Superior temporal gyrus (tissue), 1 donor: ENCODE measurements around the gene AP3B1.
"Not testable (repeated sequence)": the region's sequence is repeated elsewhere in the genome, so short reads cannot be mapped to it uniquely, and the experiment has no call there.

Experiments
- DNase-seq: peaks from one replicate; pipeline ENCODE4 v3.0.0-alpha.2; 2016; ENCODE audit errors: extremely low spot score

The AP3B1 gene

GRCh38 chr5:78151594-78152271, 142.8 kb downstream of the AP3B1 start:
- DNase-seq, result no peak

- no peak for DNase-seq
These were observed 157.2 kb downstream of the AP3B1 start for GRCh38 chr5:78137290-78137689.

DNA sequence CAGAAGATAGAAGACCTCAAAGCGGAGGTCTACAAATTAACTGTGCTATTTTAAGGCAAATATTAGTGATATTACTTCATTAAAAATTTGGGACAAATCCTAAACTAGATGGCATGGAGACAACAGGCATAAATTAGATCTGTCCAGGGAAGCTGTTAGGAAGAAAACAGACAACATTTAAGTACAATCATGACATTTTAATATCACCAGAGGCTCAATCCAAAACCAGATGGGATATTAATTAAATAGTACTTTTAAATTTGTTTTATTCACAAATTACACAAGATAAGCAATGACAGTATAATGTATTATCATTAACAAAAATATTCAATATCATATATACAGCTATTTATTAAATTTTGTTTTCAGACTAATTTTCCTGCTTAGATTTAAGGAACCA, 161.1 kb downstream of the AP3B1 start:
- DNase-seq, result no peak

GRCh38 chr5:78132507-78132906, 162.0 kb downstream of the AP3B1 start:
- no peak for DNase-seq

- no peak for DNase-seq
These were observed 164.9 kb downstream of the AP3B1 start for GRCh38 chr5:78129597-78129996.

DNA sequence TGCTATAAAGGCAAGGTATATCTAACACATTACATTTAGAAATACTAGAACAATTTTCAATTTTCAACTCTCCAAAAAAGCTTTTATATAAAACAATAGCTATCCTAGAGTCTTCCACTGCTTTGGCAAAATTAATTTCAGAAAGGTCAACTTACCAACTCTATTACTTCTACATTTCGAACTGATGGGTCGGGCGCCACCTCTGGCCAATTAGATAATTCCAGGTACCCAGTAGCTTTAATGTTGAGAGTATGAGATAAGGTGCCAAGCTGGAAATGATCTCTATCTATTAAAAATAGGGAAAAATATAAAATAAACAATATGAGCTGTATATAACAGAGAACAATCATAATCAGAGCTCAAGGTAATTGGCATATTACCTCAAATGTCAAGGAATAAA, 166.6 kb downstream of the AP3B1 start:
- no peak for DNase-seq

- DNase-seq, result no peak
These were observed 168.0 kb downstream of the AP3B1 start for GRCh38 chr5:78126536-78126935.

DNA sequence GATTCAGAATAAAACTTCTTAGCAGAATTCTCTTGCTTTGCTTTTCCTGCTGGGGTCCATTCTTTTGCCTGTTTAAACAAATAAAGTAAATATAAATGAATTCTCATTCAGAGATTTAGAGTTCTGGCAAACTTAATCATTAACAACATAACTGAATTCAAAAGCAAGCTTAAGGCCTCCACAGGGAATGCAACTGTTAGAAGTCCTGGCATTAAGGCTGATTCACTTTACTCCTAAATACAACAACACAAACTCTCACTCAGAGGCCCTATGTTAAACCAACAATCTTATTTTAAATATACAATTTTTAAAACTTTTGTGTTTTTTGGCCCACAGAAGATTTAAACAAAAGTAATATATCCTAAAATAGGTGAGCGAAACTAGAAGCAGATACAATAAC, 178.3 kb downstream of the AP3B1 start:
- no peak for DNase-seq

DNA sequence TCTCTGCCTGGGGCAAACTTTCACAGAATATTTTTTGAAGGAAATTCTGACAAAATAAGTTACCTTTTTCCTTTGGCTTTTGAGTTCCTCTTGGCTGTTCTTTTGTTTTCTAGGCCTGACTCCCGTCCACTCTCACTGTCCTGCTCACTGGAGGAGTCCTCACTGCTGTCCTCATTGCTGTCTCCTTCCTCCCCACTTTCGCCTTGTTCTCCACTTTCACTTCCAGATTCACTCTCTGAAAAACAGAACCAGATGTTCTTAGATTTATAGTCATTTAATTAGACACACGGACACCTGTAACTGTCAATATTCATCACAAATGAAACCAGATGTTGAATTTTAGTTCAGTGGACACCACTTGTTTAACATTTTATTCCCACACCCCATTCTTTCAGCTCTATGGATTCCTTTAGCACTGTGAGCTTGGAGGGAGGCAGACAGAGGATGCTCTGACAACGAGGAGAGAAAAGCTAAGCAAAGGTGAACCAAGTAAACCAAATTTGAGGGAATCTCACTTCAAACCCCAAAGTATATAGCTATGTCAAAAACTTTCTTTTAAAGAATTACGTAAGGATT, 180.7 kb downstream of the AP3B1 start:
- DNase-seq, result no peak

- DNase-seq, result no peak
These were observed 181.6 kb downstream of the AP3B1 start for GRCh38 chr5:78112931-78113330.

DNA sequence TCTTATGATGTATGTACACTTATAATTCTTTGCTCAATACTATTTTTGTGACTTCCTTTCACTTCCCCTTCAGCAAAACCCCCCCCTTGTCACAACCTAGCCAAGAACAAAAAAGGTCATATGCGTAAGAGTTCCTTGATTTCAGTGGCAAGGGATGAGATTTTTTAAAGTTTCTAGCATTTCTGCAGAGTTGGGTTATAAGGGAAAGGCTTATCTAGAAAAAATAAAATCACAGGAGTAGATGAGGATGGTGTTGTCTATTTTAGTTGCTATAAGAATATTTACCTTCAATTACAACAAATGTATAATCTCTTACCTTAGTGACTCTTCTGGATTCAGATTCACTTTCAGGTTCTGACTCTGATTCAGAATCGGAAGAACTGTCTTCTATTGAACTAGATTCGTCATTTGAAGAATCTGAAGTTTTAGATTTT, 184.6 kb downstream of the AP3B1 start:
- no peak for DNase-seq

GRCh38 chr5:78108564-78108963, 185.9 kb downstream of the AP3B1 start:
- DNase-seq, result no peak

DNA sequence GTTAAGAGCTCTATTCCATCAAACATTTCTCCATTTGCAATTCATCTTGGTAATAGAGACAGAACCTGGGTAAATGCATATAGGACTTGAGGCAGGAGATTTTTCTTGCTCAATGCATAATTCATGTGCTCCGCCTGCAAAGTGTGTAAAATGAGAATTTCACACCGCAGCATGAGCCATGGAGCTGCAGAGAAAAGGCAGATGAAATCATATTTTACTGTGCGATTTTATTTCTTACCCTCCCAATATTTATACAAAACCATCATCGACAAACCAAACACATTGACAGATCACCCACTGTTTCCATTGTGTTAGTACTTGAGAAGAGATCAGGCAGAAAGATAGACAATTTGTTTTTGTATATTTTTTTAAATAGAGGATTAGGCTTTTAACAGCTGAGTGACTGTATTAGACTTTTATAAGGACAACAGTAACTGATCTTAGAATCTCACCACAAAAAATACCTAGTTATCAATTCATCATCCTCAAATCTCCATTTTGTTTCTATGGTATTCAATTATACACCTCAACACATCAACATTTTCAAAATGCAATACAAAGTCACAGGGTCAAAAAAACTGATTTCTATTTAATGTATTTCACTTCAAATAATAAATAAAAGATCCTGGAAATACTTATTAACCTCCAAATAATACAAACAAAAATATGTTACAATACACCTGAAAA, 191.1 kb downstream of the AP3B1 start:
- DNase-seq, result no peak

- DNase-seq, result no peak
These were observed 192.0 kb downstream of the AP3B1 start for GRCh38 chr5:78102500-78102899.

DNA sequence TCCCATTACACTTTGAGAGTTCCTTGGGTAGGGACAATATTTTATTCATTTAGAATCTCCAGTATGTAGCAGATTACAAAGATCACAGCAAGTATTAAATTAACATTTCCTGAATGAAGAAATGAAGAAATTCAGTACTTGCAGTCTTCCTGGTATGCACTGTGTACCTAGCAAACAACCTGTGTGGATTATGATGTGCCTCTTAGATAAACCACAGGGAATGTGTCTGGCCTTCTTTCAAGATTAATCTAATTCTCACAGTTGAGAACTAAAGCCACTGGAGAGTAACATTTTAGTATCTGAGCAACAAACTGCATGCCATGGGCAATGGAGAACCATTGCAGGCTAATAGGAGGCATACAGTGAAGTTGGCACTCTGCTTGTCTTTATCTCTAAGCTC, 199.4 kb downstream of the AP3B1 start:
- no peak for DNase-seq

DNA sequence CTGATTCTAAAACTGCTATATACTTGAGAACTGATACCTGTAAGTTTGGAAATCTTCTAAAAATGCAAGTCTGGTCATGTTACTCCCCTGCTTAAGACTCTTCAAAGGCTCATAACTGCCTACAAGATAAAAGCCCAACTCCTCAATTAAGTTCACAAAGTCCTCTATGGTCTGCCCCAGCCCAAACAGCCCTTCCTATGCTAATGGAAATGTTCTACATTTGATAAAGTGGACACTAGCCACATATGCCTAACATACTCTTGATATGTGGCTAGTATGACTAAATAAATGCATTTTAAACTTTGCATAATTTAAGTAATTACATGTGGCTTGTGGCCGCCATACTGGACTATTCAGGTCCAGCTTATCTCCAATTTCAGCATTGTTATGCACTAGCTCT, 204.5 kb downstream of the AP3B1 start:
- DNase-seq, result no peak

- DNase-seq, result no peak
These were observed 215.6 kb downstream of the AP3B1 start for GRCh38 chr5:78078858-78079257.

- DNase-seq, result no peak
These were observed 217.0 kb downstream of the AP3B1 start for GRCh38 chr5:78077369-78078068.

GRCh38 chr5:78076351-78076750, 218.1 kb downstream of the AP3B1 start:
- no peak for DNase-seq

DNA sequence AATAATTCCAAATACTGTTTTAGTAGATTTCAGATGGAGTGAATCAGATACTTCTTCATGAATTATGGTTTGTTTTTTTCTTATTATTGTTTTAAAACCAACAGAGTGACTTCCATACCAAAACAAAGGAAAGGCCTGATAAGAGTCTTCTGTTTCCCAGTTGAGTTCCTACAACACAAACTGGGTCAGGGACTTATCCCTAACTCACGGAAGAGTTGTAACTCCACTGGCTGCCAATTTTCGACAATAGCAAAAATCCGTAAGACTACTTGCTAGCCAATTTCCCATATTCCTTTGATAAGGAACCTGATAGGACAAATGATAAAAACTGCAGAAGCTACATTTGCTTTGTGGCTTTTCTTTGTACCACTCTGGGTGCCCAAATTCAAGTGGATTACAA, 219.2 kb downstream of the AP3B1 start:
- DNase-seq, result no peak

GRCh38 chr5:78070691-78071090, 223.8 kb downstream of the AP3B1 start:
- not testable (repeated sequence) for DNase-seq

DNA sequence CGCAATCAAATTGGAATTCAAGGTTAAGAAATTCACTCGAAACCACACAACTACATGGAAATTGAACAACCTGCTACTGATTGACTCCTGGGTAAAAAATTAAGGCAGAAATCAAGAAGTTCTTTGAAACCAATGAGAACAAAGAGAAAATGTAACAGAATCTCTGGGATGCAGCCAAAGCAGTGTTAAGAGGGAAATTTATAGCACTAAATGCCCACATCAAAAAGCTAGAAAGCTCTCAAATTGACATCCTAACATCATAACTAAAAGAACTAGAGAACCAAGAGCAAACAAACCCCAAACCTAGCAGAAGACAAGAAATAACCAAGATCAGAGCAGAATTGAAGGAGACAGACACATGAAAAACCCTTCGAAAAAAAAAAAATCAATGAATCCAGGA, 226.9 kb downstream of the AP3B1 start:
- DNase-seq, result not testable (repeated sequence)

GRCh38 chr5:78066722-78067121, 227.8 kb downstream of the AP3B1 start:
- not testable (repeated sequence) for DNase-seq
